ENCODE measurements around the gene APBA2.

APBA2 gene

GRCh38 chr15:28904541-28905315, 19.0 kb downstream of the APBA2 start:
- Histone ChIP-seq H4K20me1 (ENCODE audit: insufficient read depth, low read length) (no peaks in the 10 kb centered on the region), H3K4me3 (ENCODE audit: low read depth in 1 of 2, low read length in 2 of 2) (no peak overlapping the region), H3K9ac (ENCODE audit: low read depth, low read length) (no peak overlapping the region), H3K4me1 (ENCODE audit: insufficient read depth, low read length) (no peaks in the 10 kb centered on the region), H3K36me3 (ENCODE audit: insufficient read depth, low read length) (no peaks in the 10 kb centered on the region), H3K27ac (ENCODE audit: low read length) (no peak overlapping the region), H2AFZ (ENCODE audit: low read depth, low read length) (no peak overlapping the region), H3K27me3 (ENCODE audit: insufficient read depth, low read length, poor library complexity) (no peaks in the 10 kb centered on the region), H3K4me2 (ENCODE audit: insufficient read depth, low read length) (no peak overlapping the region), H3K9me3 (ENCODE audit: insufficient read depth, low read length, severe bottlenecking) (no peaks in the 10 kb centered on the region), H3K79me2 (ENCODE audit: insufficient read depth, low read length) (no peaks in the 10 kb centered on the region)
- no peak for ATAC-seq (ENCODE audit: insufficient read depth, low read depth)
- DNase-seq = no peak
- no peak for TF ChIP-seq EZH2 (IDR thresholded peaks at IDR 0.05; ENCODE audit: borderline replicate concordance, low read depth, low read length, severe bottlenecking)
- no peak for TF ChIP-seq CTCF (IDR thresholded peaks at IDR 0.05; ENCODE audit: borderline replicate concordance, extremely low read depth, low read length, poor library complexity, severe bottlenecking)

- H4K20me1 ChIP-seq (ENCODE audit: insufficient read depth, low read length) = no peaks in the 10 kb centered on the region
- H2AFZ ChIP-seq (ENCODE audit: low read depth, low read length) = no peak overlapping the region
- H3K36me3 ChIP-seq (ENCODE audit: insufficient read depth, low read length) = no peaks in the 10 kb centered on the region
- TF ChIP-seq EZH2 (IDR thresholded peaks at IDR 0.05; ENCODE audit: borderline replicate concordance, low read depth, low read length, severe bottlenecking) = no peak
- no peak for TF ChIP-seq CTCF (IDR thresholded peaks at IDR 0.05; ENCODE audit: borderline replicate concordance, extremely low read depth, low read length, poor library complexity, severe bottlenecking)
- no peak overlapping the region for H3K9ac ChIP-seq (ENCODE audit: low read depth, low read length)
- no peaks in the 10 kb centered on the region for H3K79me2 ChIP-seq (ENCODE audit: insufficient read depth, low read length)
- peaks cover 4% of the 10 kb centered on the region for H3K27me3 ChIP-seq (ENCODE audit: insufficient read depth, low read length, poor library complexity)
- H3K4me2 ChIP-seq (ENCODE audit: insufficient read depth, low read length) = no peak overlapping the region
- H3K4me1 ChIP-seq (ENCODE audit: insufficient read depth, low read length) = no peaks in the 10 kb centered on the region
- H3K9me3 ChIP-seq (ENCODE audit: insufficient read depth, low read length, severe bottlenecking) = no peaks in the 10 kb centered on the region
- H3K4me3 ChIP-seq (ENCODE audit: low read depth in 1 of 2, low read length in 2 of 2) = no peak overlapping the region
- H3K27ac ChIP-seq (ENCODE audit: low read length) = no peak overlapping the region
- DNase-seq (no peak), ATAC-seq (ENCODE audit: insufficient read depth, low read depth) (no peak)
Measured at GRCh38 chr15:28907338-28907960, 21.7 kb downstream of the APBA2 start.

- no peak for ATAC-seq (ENCODE audit: insufficient read depth, low read depth)
- no peaks in the 10 kb centered on the region for H4K20me1 ChIP-seq (ENCODE audit: insufficient read depth, low read length)
- H2AFZ ChIP-seq (ENCODE audit: low read depth, low read length) = no peak overlapping the region
- H3K4me1 ChIP-seq (ENCODE audit: insufficient read depth, low read length) = no peaks in the 10 kb centered on the region
- no peak overlapping the region for H3K27ac ChIP-seq (ENCODE audit: low read length)
- no peaks in the 10 kb centered on the region for H3K36me3 ChIP-seq (ENCODE audit: insufficient read depth, low read length)
- DNase-seq = no peak
- peaks cover 4% of the 10 kb centered on the region for H3K27me3 ChIP-seq (ENCODE audit: insufficient read depth, low read length, poor library complexity)
- H3K79me2 ChIP-seq (ENCODE audit: insufficient read depth, low read length) = no peaks in the 10 kb centered on the region
- TF ChIP-seq CTCF (IDR thresholded peaks at IDR 0.05; ENCODE audit: borderline replicate concordance, extremely low read depth, low read length, poor library complexity, severe bottlenecking) = no peak
- TF ChIP-seq EZH2 (IDR thresholded peaks at IDR 0.05; ENCODE audit: borderline replicate concordance, low read depth, low read length, severe bottlenecking) = no peak
- H3K9ac ChIP-seq (ENCODE audit: low read depth, low read length) = no peak overlapping the region
- no peak overlapping the region for H3K4me3 ChIP-seq (ENCODE audit: low read depth in 1 of 2, low read length in 2 of 2)
- no peaks in the 10 kb centered on the region for H3K9me3 ChIP-seq (ENCODE audit: insufficient read depth, low read length, severe bottlenecking)
- H3K4me2 ChIP-seq (ENCODE audit: insufficient read depth, low read length) = no peak overlapping the region
Measured at GRCh38 chr15:28909958-28910500, 24.3 kb downstream of the APBA2 start.

Data from DND-41 (cell line).